Measurements from ENCODE around the gene EEFSEC. TPM values are rescaled to one million over a fixed set of nuclear protein-coding genes. Genes with fewer than 3 reads are reported as not detected.

EEFSEC gene
- polyA plus RNA-seq, 1 donor from 2014 or later: 4.6 TPM

DNA sequence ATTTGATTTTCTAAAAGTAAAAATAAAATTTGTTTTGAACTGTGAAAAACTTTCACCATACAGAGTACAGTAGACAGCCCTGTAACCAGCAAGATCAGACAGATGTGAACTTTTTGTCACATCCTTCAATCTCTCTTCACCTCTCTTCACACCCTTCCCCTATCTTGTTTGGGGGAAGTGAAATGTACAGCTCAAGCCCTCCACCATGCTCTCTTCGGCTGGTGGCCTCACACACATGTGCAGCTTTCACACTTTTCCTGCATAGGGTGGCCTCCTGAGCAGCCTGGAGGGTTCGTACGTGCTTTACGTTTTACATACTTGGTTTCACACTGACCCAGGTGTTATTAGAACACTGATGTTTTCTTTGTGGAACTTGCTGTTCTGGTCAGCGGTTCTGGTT is 227.0 kb downstream of the EEFSEC start:
- no peak for TF ChIP-seq SMC3 (conservative IDR thresholded peaks at IDR 0.05; ENCODE audit: poor library complexity)
- TF ChIP-seq POLR2AphosphoS5 (IDR thresholded peaks at IDR 0.05): no peak
- no peak for TF ChIP-seq REST (IDR thresholded peaks at IDR 0.05; ENCODE audit: borderline replicate concordance)
- TF ChIP-seq RAD21 (conservative IDR thresholded peaks at IDR 0.05): no peak
- TF ChIP-seq EZH2 (IDR thresholded peaks at IDR 0.05; ENCODE audit: borderline replicate concordance, insufficient read depth, low read length, poor library complexity, severe bottlenecking): no peak
- TF ChIP-seq MXI1 (conservative IDR thresholded peaks at IDR 0.05; ENCODE audit: poor library complexity, severe bottlenecking): no peak
- no peak for TF ChIP-seq TAF1 (IDR thresholded peaks at IDR 0.05; ENCODE audit: low read depth)
- no peak for TF ChIP-seq EP300 (conservative IDR thresholded peaks at IDR 0.05; ENCODE audit: poor library complexity, severe bottlenecking)
- TF ChIP-seq, protein P1, sequence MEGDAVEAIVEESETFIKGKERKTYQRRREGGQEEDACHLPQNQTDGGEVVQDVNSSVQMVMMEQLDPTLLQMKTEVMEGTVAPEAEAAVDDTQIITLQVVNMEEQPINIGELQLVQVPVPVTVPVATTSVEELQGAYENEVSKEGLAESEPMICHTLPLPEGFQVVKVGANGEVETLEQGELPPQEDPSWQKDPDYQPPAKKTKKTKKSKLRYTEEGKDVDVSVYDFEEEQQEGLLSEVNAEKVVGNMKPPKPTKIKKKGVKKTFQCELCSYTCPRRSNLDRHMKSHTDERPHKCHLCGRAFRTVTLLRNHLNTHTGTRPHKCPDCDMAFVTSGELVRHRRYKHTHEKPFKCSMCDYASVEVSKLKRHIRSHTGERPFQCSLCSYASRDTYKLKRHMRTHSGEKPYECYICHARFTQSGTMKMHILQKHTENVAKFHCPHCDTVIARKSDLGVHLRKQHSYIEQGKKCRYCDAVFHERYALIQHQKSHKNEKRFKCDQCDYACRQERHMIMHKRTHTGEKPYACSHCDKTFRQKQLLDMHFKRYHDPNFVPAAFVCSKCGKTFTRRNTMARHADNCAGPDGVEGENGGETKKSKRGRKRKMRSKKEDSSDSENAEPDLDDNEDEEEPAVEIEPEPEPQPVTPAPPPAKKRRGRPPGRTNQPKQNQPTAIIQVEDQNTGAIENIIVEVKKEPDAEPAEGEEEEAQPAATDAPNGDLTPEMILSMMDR (IDR thresholded peaks at IDR 0.05; ENCODE audit: poor library complexity, severe bottlenecking): no peak
- no peaks in the 10 kb centered on the region for H3K9me2 ChIP-seq (ENCODE audit: insufficient read depth, low read length)

GRCh38 chr3:128380719-128381118 is 227.4 kb downstream of the EEFSEC start:
- Histone ChIP-seq H3K79me2 (replicated peaks; ENCODE audit: insufficient read depth, low read length) (no peaks in the 10 kb centered on the region), H3K9me3 (ENCODE audit: low read length) (no peaks in the 10 kb centered on the region), H4K20me1 (ENCODE audit: insufficient read depth) (no peaks in the 10 kb centered on the region), H3K4me3 (ENCODE audit: low read length) (no peak overlapping the region), H3K4me2 (ENCODE audit: low read length) (no peak overlapping the region), H3K36me3 (ENCODE audit: insufficient read depth, low read length) (no peaks in the 10 kb centered on the region), H2AFZ (ENCODE audit: low read depth, low read length) (no peak overlapping the region), H3K9me2 (ENCODE audit: insufficient read depth, low read length) (no peaks in the 10 kb centered on the region), H3K9ac (ENCODE audit: low read length) (no peak overlapping the region), H3F3A (ENCODE audit: insufficient read depth, low read length, poor library complexity, severe bottlenecking) (no peaks in the 10 kb centered on the region), H3K27me3 (ENCODE audit: insufficient read depth, low read depth, low read length) (no peaks in the 10 kb centered on the region), H3K27ac (ENCODE audit: low read length) (no peak overlapping the region)
- TF ChIP-seq EP300 (conservative IDR thresholded peaks at IDR 0.05; ENCODE audit: poor library complexity, severe bottlenecking): no peak
- no peak for TF ChIP-seq EZH2 (IDR thresholded peaks at IDR 0.05; ENCODE audit: borderline replicate concordance, insufficient read depth, low read length, poor library complexity, severe bottlenecking)
- no peak for TF ChIP-seq SMC3 (conservative IDR thresholded peaks at IDR 0.05; ENCODE audit: poor library complexity)
- TF ChIP-seq TAF1 (IDR thresholded peaks at IDR 0.05; ENCODE audit: low read depth): no peak
- TF ChIP-seq POLR2AphosphoS5 (IDR thresholded peaks at IDR 0.05): no peak
- TF ChIP-seq MXI1 (conservative IDR thresholded peaks at IDR 0.05; ENCODE audit: poor library complexity, severe bottlenecking): no peak
- TF ChIP-seq RAD21 (conservative IDR thresholded peaks at IDR 0.05): no peak
- TF ChIP-seq, protein P1 (IDR thresholded peaks at IDR 0.05; ENCODE audit: poor library complexity, severe bottlenecking): no peak
- TF ChIP-seq REST (IDR thresholded peaks at IDR 0.05; ENCODE audit: borderline replicate concordance): no peak

More for the DNA sequence above, 227.0 kb downstream of the EEFSEC start:
- Histone ChIP-seq H3K79me2 (replicated peaks; ENCODE audit: insufficient read depth, low read length) (no peaks in the 10 kb centered on the region), H3K9me3 (ENCODE audit: low read length) (no peaks in the 10 kb centered on the region), H3K27me3 (ENCODE audit: insufficient read depth, low read depth, low read length) (no peaks in the 10 kb centered on the region), H2AFZ (ENCODE audit: low read depth, low read length) (no peak overlapping the region), H3K4me2 (ENCODE audit: low read length) (no peak overlapping the region), H4K20me1 (ENCODE audit: insufficient read depth) (no peaks in the 10 kb centered on the region), H3K27ac (ENCODE audit: low read length) (no peak overlapping the region), H3K36me3 (ENCODE audit: insufficient read depth, low read length) (no peaks in the 10 kb centered on the region), H3K4me3 (ENCODE audit: low read length) (no peak overlapping the region), H3F3A (ENCODE audit: insufficient read depth, low read length, poor library complexity, severe bottlenecking) (no peaks in the 10 kb centered on the region), H3K9ac (ENCODE audit: low read length) (no peak overlapping the region)

Measured in neural cell (in vitro differentiated cells).